G401 (cell line): ENCODE data around the gene NDUFS3. TPM values are rescaled to one million over a fixed set of nuclear protein-coding genes. Genes with fewer than 3 reads are reported as not detected.

ENCODE experiments used
- DNase-seq: peaks from one replicate; pipeline ENCODE4 v3.0.0-alpha.2; 2015; ENCODE audit warnings: low spot score
- in situ Hi-C: cut with HindIII; loops from 2 replicates; pipeline ENCODE4 v1.10.0; 2016; ENCODE audit warnings: low sequenced_read_pairs, mixed read lengths
- total RNA-seq: library from RNA; depleted of rRNA; stranded (reverse); fragments of >200 nt; shearing (Covaris generic); gene quantifications from 2 replicates; pipeline ENCODE4 v1.2.3, GENCODE V29; 2014; rRNA removed

The NDUFS3 gene
- total RNA-seq, 1 experiment from 2014 or later: 200 TPM

GRCh38 chr11:47615249-47615648 lies 36.4 kb downstream of the NDUFS3 start:
- in situ Hi-C loops: no loop called here
- DNase-seq: no peak

GRCh38 chr11:47616726-47617416 lies 38.0 kb downstream of the NDUFS3 start:
- in situ Hi-C loops: no loop called here
- DNase-seq: peak; percentile 85

- no peak for DNase-seq
- in situ Hi-C loops: no loop called here
Observed at GRCh38 chr11:47617417-47617809, 38.5 kb downstream of the NDUFS3 start.

GRCh38 chr11:47620836-47621378 lies 42.0 kb downstream of the NDUFS3 start:
- in situ Hi-C loops: no loop called here
- DNase-seq: no peak

GRCh38 chr11:47626234-47626633 lies 47.4 kb downstream of the NDUFS3 start:
- in situ Hi-C loops: no loop called here
- DNase-seq: no peak

- no peak for DNase-seq
- in situ Hi-C loops: no loop called here
Observed at GRCh38 chr11:47628026-47628425, 49.2 kb downstream of the NDUFS3 start.

GRCh38 chr11:47631473-47631872 lies 52.6 kb downstream of the NDUFS3 start:
- no peak for DNase-seq
- in situ Hi-C loops: no loop called here

Other genes starting within 250 kb of the NDUFS3 start
- 0.37 TPM in 1 of 2 replicates, not detected in the other for gene MYBPC3, start 226.4 kb upstream of the NDUFS3 start, total RNA-seq
- gene SPI1, start 200.5 kb upstream of the NDUFS3 start, total RNA-seq: not detected in 2 replicates
- 22.9 and 43.0 TPM in 2 replicates for gene SLC39A13, start 170.5 kb upstream of the NDUFS3 start, total RNA-seq
- 149 and 239 TPM in 2 replicates for gene PSMC3, start 152.6 kb upstream of the NDUFS3 start, total RNA-seq
- gene RAPSN, start 129.9 kb upstream of the NDUFS3 start, total RNA-seq: not detected in 2 replicates
- gene CELF1, start 25.9 kb upstream of the NDUFS3 start, total RNA-seq: 58.7 and 94.4 TPM in 2 replicates
- gene PTPMT1, start 13.5 kb upstream of the NDUFS3 start, total RNA-seq: 103 and 127 TPM in 2 replicates
- gene KBTBD4, start 104 bp upstream of the NDUFS3 start, total RNA-seq: 32.7 and 43.1 TPM in 2 replicates
- 0.58 TPM in 1 of 2 replicates, not detected in the other for gene FAM180B, start 7.6 kb downstream of the NDUFS3 start, total RNA-seq
- gene C1QTNF4, start 15.3 kb downstream of the NDUFS3 start, total RNA-seq: 2.4 TPM in 1 of 2 replicates, not detected in the other
- gene MTCH2, start 63.5 kb downstream of the NDUFS3 start, total RNA-seq: 29.0 and 33.2 TPM in 2 replicates
- not detected in 2 replicates for gene AGBL2, start 136.3 kb downstream of the NDUFS3 start, total RNA-seq
- 57.4 and 126 TPM in 2 replicates for gene FNBP4, start 188.3 kb downstream of the NDUFS3 start, total RNA-seq